HEK293T (cell line): ENCODE results near the gene PSPC1.
"Not testable (repeated sequence)": the region's sequence is repeated elsewhere in the genome, so short reads cannot be mapped to it uniquely, and the experiment has no call there.

Experiments
- ARNT ChIP-seq: fragments of 450-650 bp; IDR thresholded peaks from 2 replicates; pipeline ENCODE4 v1.6.1; 2017; ENCODE audit warnings: mild to moderate bottlenecking
- BHLHE40 ChIP-seq: fragments of 450-650 bp; IDR thresholded peaks from 2 replicates; pipeline ENCODE4 v1.6.1; 2016; ENCODE audit warnings: mild to moderate bottlenecking, moderate library complexity, borderline replicate concordance
- ELF4 ChIP-seq: fragments of 450-650 bp; IDR thresholded peaks from 2 replicates; pipeline ENCODE4 v1.6.1; 2017; ENCODE audit warnings: antibody characterized with exemption
- FOXA1 ChIP-seq: fragments of 450-650 bp; IDR thresholded peaks from 2 replicates; pipeline ENCODE4 v1.6.1; 2016; ENCODE audit warnings: mild to moderate bottlenecking
- FOXM1 ChIP-seq: fragments of 450-650 bp; IDR thresholded peaks from 2 replicates; pipeline ENCODE4 v1.6.1; 2017; ENCODE audit warnings: mild to moderate bottlenecking, borderline replicate concordance
- HDGF ChIP-seq: fragments of 450-650 bp; IDR thresholded peaks from 2 replicates; pipeline ENCODE4 v1.6.1; 2017; ENCODE audit warnings: antibody characterized with exemption, borderline replicate concordance
- L3MBTL2 ChIP-seq: fragments of 450-650 bp; conservative IDR thresholded peaks from 2 replicates; pipeline ENCODE4 v1.6.1; 2016; ENCODE audit warnings: mild to moderate bottlenecking
- LEF1 ChIP-seq: fragments of 450-650 bp; IDR thresholded peaks from 2 replicates; pipeline ENCODE4 v1.6.1; 2017; ENCODE audit warnings: mild to moderate bottlenecking, borderline replicate concordance
- NFRKB ChIP-seq: fragments of 450-650 bp; IDR thresholded peaks from 2 replicates; pipeline ENCODE4 v1.6.1; 2016; ENCODE audit warnings: mild to moderate bottlenecking, moderate library complexity
- PKNOX1 ChIP-seq: fragments of 450-650 bp; IDR thresholded peaks from 2 replicates; pipeline ENCODE4 v1.6.1; 2016
- SP1 ChIP-seq: fragments of 450-650 bp; IDR thresholded peaks from 2 replicates; pipeline ENCODE4 v1.6.1; 2017
- SUZ12 ChIP-seq: fragments of 450-650 bp; IDR thresholded peaks from 2 replicates; pipeline ENCODE4 v1.6.1; 2016; ENCODE audit warnings: mild to moderate bottlenecking
- TARDBP ChIP-seq: fragments of 450-650 bp; IDR thresholded peaks from 2 replicates; pipeline ENCODE4 v1.6.1; 2016

DNA sequence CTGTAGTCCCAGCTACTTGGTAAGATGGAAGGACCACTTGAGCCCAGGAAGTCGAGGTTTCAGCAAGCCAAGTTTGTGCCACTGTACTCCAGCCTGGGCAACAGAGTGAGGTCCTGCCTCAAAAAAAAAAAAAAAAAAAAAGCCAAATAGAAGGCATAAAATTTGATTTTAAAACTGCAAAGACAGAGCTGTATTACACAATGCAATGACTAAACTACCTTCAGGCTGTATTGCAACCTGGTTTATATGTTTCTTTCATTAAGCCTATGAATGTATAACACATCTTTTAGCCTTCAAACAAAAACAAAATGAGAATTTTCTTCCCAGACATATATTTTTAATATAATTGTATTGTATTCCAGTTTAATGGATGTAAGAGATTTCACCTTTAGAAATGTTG lies 73.7 kb downstream of the PSPC1 start:
- TF ChIP-seq FOXM1, ARNT, HDGF, SP1, BHLHE40, SUZ12, FOXA1, NFRKB, ELF4, LEF1, L3MBTL2, TARDBP, PKNOX1: not testable (repeated sequence)
